Uterus (tissue), 4 donors: ENCODE data around the gene CDH4. TPM values are rescaled to one million over a fixed set of nuclear protein-coding genes. Genes with fewer than 3 reads are reported as not detected.

Experiments used
- DNase-seq, 2 donors: peaks; one replicate each; pipeline ENCODE4 v3.0.0-alpha.2; 2019 to 2020
- H3K27ac ChIP-seq, 2 donors: fragments of 200-600 bp; sonication (generic); 1 replicate in 1 of 2; 2 replicates in 1 of 2; pipeline ENCODE4 v1.5.1; 2016 to 2018
- H3K27me3 ChIP-seq, 2 donors: fragments of 200-600 bp; sonication (generic); one replicate each; pipeline ENCODE4 v1.5.1; 2018 to 2019; ENCODE audit warnings: control low read depth in 1 of 2
- H3K36me3 ChIP-seq, 2 donors: fragments of 200-600 bp; sonication (generic); one replicate each; pipeline ENCODE4 v1.5.1; 2019; ENCODE audit warnings: control low read depth in 1 of 2
- H3K4me1 ChIP-seq, 2 donors: fragments of 200-600 bp; sonication (generic); one replicate each; pipeline ENCODE4 v1.5.1; 2018 to 2019; ENCODE audit warnings: control low read depth in 1 of 2
- H3K4me3 ChIP-seq, 2 donors: fragments of 200-600 bp; sonication (generic); 1 replicate in 1 of 2; 2 replicates in 1 of 2; pipeline ENCODE4 v1.5.1; 2018 to 2019; ENCODE audit warnings: mild to moderate bottlenecking in 1 of 2
- H3K9me3 ChIP-seq, 2 donors: fragments of 200-600 bp; sonication (generic); one replicate each; pipeline ENCODE4 v1.5.1; 2019; ENCODE audit warnings: control low read depth in 1 of 2
- POLR2A ChIP-seq, 2 donors: fragments of 450-650 bp; IDR thresholded peaks; one replicate each; pipeline ENCODE4 v1.6.1; 2016; ENCODE audit warnings: antibody characterized with exemption in 2 of 2, mild to moderate bottlenecking in 1 of 2, moderate library complexity in 1 of 2
- intact Hi-C: fragments of 100-400 bp; cut with DNase I; formaldehyde crosslinking; loops from one replicate; pipeline ENCODE4 v1.15.1; 2023; ENCODE audit warnings: low total_unique reads
- total RNA-seq, 4 donors: library from RNA; depleted of rRNA in 3 of 4; stranded (reverse); fragments of >200 nt in 3 of 4; gene quantifications; one replicate each; pipeline versions ENCODE4 v1.1.0 to v1.2.4, GENCODE V29; 2014 to 2023
- TF ChIP-seq, protein P1 (sequence below), 4 experiments: fragments of 200-600 bp in 2 of 4; fragments of 450-650 bp in 2 of 4; sonication (generic) in 2 of 4; IDR thresholded peaks; one replicate each; pipeline ENCODE4 v1.5.1; 2016 to 2019; ENCODE audit warnings: antibody characterized with exemption in 4 of 4, mild to moderate bottlenecking in 2 of 4, moderate library complexity in 1 of 4
- donor health status: DM: yes; HTN: yes; CAD: no.

The CDH4 gene
- total RNA-seq, 4 donors from 2014 or later: under 0.01 to 0.55 TPM; not detected in 2

- H3K27me3 ChIP-seq: no peaks in the 10 kb centered on the region
- DNase-seq: no peak
- no peaks in the 10 kb centered on the region for H3K4me1 ChIP-seq
Measured at GRCh38 chr20:61629602-61630390, 377.7 kb downstream of the CDH4 start.

GRCh38 chr20:61630391-61630650 lies 378.3 kb downstream of the CDH4 start:
- no peaks in the 10 kb centered on the region for H3K4me1 ChIP-seq
- no peaks in the 10 kb centered on the region for H3K36me3 ChIP-seq
- H3K27me3 ChIP-seq: no peaks in the 10 kb centered on the region
- DNase-seq: no peak
- TF ChIP-seq, protein P1, sequence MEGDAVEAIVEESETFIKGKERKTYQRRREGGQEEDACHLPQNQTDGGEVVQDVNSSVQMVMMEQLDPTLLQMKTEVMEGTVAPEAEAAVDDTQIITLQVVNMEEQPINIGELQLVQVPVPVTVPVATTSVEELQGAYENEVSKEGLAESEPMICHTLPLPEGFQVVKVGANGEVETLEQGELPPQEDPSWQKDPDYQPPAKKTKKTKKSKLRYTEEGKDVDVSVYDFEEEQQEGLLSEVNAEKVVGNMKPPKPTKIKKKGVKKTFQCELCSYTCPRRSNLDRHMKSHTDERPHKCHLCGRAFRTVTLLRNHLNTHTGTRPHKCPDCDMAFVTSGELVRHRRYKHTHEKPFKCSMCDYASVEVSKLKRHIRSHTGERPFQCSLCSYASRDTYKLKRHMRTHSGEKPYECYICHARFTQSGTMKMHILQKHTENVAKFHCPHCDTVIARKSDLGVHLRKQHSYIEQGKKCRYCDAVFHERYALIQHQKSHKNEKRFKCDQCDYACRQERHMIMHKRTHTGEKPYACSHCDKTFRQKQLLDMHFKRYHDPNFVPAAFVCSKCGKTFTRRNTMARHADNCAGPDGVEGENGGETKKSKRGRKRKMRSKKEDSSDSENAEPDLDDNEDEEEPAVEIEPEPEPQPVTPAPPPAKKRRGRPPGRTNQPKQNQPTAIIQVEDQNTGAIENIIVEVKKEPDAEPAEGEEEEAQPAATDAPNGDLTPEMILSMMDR (IDR thresholded peaks at IDR 0.05): no peak
- TF ChIP-seq POLR2A (IDR thresholded peaks at IDR 0.05): no peak
- H3K9me3 ChIP-seq: no peaks in the 10 kb centered on the region
- intact Hi-C loops: no loop called here
- H3K27ac ChIP-seq: no peak overlapping the region
- no peak overlapping the region for H3K4me3 ChIP-seq

More at GRCh38 chr20:61629602-61630390, 377.7 kb downstream of the CDH4 start:
- Histone ChIP-seq H3K9me3 (no peaks in the 10 kb centered on the region), H3K27ac (no peak overlapping the region), H3K36me3 (no peaks in the 10 kb centered on the region), H3K4me3 (no peak overlapping the region)
- TF ChIP-seq, protein P1 (IDR thresholded peaks at IDR 0.05): no peak
- TF ChIP-seq POLR2A (IDR thresholded peaks at IDR 0.05): no peak
- intact Hi-C loops: no loop called here

DNA sequence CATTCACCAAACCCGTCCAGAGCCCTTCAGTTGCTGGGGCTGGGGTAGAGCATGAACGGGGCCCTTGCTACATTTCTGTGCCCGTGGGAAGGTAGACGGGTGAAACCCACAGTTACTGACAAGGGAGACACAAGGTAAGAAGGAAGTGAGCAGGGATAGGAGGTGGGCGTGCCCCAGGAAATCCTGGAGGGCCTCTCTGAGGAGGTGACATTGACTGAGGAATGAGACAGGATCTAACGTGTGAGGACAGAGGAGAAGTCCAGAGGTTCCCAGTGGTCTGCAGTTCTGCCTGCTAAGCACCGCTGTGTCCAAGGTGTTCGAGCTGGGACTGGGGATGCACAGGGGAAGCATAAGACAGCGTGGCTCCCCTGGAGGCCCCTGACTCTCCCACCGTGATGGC lies 378.8 kb downstream of the CDH4 start:
- TF ChIP-seq, protein P1 (IDR thresholded peaks at IDR 0.05): no peak
- no peak for TF ChIP-seq POLR2A (IDR thresholded peaks at IDR 0.05)
- no peaks in the 10 kb centered on the region for H3K9me3 ChIP-seq
- H3K27me3 ChIP-seq: no peaks in the 10 kb centered on the region
- intact Hi-C loops: no loop called here
- no peak overlapping the region for H3K4me3 ChIP-seq
- H3K36me3 ChIP-seq: no peaks in the 10 kb centered on the region
- H3K4me1 ChIP-seq: no peaks in the 10 kb centered on the region
- DNase-seq: no peak
- H3K27ac ChIP-seq: no peak overlapping the region

GRCh38 chr20:61631751-61632150 lies 379.7 kb downstream of the CDH4 start:
- intact Hi-C loops: no loop called here
- Histone ChIP-seq H3K4me1 (no peaks in the 10 kb centered on the region), H3K36me3 (no peaks in the 10 kb centered on the region), H3K27ac (no peak overlapping the region), H3K9me3 (no peaks in the 10 kb centered on the region), H3K27me3 (no peaks in the 10 kb centered on the region), H3K4me3 (no peak overlapping the region)
- no peak for DNase-seq
- TF ChIP-seq, protein P1 (IDR thresholded peaks at IDR 0.05): no peak
- TF ChIP-seq POLR2A (IDR thresholded peaks at IDR 0.05): no peak

DNA sequence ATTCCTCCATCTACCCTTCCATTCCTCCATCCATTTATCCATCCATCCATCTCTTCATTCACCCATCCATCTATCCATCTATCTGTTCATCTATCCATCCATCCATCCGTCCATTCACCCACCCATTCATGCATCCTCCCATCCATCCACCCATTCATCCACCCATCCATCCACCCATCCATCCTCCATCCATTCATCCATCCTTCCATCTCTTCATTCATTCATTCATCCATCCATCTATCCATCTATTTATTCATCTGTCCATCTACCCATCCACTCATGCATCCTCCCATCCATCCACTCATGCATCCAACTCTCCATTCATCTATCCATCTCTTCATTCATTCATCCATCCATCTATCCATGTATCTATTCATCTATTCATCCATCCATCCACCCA lies 380.9 kb downstream of the CDH4 start:
- no peak for TF ChIP-seq POLR2A (IDR thresholded peaks at IDR 0.05)
- TF ChIP-seq, protein P1 (IDR thresholded peaks at IDR 0.05): no peak
- no peak for DNase-seq
- Histone ChIP-seq H3K4me3 (no peak overlapping the region), H3K9me3 (no peaks in the 10 kb centered on the region), H3K27ac (no peak overlapping the region), H3K4me1 (no peaks in the 10 kb centered on the region), H3K27me3 (no peaks in the 10 kb centered on the region), H3K36me3 (no peaks in the 10 kb centered on the region)
- intact Hi-C loops: no loop called here
